ES-I3 (cell line): ENCODE data around the gene ANTXRL.
A peak's percentile ranks its signal among the peaks of the same experiment; 100 is the strongest.
"Not testable (repeated sequence)": the region's sequence is repeated elsewhere in the genome, so short reads cannot be mapped to it uniquely, and the experiment has no call there.

Source experiments
- H3K36me3 ChIP-seq: 2 replicates; pipeline ENCODE4 v1.6.1; 2013; ENCODE audit warnings: mild to moderate bottlenecking, low read length, control low read depth, moderate library complexity; ENCODE audit not compliant: insufficient read depth
- H3K4me1 ChIP-seq: 2 replicates; pipeline ENCODE4 v1.6.1; 2013; ENCODE audit warnings: mild to moderate bottlenecking, control low read depth, low read length; ENCODE audit not compliant: insufficient read depth
- H3K9ac ChIP-seq: 2 replicates; pipeline ENCODE4 v1.6.1; 2013; ENCODE audit warnings: low read depth, mild to moderate bottlenecking, low read length, moderate library complexity
- H3K9me3 ChIP-seq: 2 replicates; pipeline ENCODE4 v1.6.1; 2013; ENCODE audit warnings: mild to moderate bottlenecking, low read length, moderate library complexity; ENCODE audit not compliant: control insufficient read depth, insufficient read depth

ANTXRL gene

GRCh38 chr10:46265566-46266305 is 21.1 kb upstream of the ANTXRL start:
- not testable (repeated sequence) for H3K9ac ChIP-seq, H3K9me3 ChIP-seq, H3K4me1 ChIP-seq, H3K36me3 ChIP-seq

- Histone ChIP-seq H3K9me3 (no peaks in the 10 kb centered on the region), H3K36me3 (no peaks in the 10 kb centered on the region), H3K4me1 (no peaks in the 10 kb centered on the region; the same call in 1 of the 2 replicates), H3K9ac (no peak overlapping the region)
Measured at GRCh38 chr10:46266306-46266985, 20.4 kb upstream of the ANTXRL start.

DNA sequence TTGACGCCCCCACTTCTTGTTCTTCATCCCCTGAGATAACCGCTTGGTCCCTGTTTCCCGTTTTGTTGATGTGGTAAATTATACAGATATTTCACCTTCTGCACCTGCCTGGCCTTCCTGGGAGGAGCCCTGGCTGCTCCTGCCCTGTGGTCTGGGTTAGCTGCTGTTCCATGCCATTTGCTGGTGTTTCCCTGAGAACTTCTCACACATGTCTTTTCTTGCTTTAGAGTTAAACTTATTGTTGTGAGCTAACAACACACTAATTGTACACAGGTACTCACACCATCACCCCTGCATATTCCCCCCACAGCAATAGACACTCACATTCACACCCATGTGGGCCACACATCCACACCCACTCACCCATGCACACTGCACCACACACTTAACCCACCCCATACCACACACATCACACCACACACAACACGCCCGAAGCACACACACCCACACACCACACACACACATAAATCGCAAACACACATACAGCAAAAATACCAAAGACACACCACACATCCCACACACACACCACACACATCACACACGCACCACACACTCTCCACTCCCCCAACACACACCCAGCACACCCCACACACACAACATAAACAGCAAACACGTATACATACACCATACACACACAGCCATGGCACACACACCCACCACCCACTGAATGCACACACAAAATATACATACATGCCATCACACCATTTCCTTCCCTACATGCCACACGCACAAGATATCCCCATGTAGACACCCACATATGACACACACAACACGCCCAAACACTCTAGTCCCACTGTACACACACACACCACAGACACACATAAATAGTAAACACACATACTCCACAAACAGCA is 19.4 kb upstream of the ANTXRL start:
- H3K4me1 ChIP-seq = no peaks in the 10 kb centered on the region; the same call in 1 of the 2 replicates
- no peak overlapping the region for H3K9ac ChIP-seq
- no peaks in the 10 kb centered on the region for H3K36me3 ChIP-seq
- no peaks in the 10 kb centered on the region for H3K9me3 ChIP-seq

DNA sequence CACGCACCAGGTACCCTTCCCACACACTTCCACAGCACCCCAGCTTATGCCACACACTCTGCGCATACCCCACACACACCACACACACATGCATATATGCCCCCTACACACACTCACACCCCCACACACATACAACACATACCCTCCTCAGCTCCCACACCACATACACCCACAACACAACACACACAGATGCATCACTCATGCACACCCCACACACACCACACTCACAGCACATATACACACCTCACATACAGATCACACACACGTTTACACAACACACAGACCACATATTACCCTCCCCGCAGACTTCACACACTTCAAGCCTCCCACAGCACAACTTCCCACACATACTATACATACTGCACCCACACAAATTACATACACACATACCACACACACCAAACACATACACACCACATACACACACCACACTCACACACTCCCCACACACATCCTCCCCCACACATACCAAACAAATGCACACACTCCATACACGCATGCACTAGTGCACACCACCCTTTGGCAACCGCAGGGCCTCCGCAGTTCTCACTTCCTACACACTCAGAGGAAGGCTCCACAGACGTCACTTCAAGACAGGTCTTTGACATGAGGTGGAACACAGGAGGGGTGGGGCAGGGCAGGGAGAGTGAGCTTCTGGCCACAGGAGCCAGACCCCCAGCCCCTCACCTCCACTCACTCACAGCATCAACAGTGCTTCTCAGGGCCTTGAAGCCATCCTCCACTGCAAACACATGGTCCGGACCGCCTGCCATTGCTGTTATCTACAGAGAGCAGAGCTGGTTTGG is 18.5 kb upstream of the ANTXRL start:
- Histone ChIP-seq H3K9ac (no peak overlapping the region), H3K4me1 (no peaks in the 10 kb centered on the region; the same call in 1 of the 2 replicates), H3K36me3 (no peaks in the 10 kb centered on the region), H3K9me3 (no peaks in the 10 kb centered on the region)

DNA sequence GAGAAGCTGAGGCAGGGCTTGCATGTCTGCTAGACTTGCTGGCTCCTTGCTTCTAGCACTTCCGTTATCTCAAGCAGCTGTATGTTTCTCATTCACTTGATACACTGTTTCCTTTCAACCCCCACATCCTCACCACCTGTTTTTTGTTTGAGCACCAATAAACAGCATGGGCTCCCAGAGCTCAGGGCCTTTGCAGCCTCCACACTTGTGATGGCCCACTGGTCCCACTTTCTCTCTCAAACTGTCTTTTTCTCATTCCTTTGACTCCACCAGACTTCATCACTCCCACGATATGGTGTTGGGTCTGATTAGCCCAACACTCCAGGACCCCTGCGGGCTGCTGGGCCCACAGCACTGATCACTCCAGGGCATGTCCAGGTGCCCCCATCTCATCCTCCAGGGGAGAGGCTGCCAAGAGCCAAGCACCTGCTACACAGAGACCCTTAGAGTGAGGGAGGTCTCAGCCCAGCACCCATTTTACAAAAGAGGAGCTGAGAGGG is 17.2 kb upstream of the ANTXRL start:
- not testable (repeated sequence) for H3K9ac ChIP-seq, H3K36me3 ChIP-seq, H3K4me1 ChIP-seq, H3K9me3 ChIP-seq

DNA sequence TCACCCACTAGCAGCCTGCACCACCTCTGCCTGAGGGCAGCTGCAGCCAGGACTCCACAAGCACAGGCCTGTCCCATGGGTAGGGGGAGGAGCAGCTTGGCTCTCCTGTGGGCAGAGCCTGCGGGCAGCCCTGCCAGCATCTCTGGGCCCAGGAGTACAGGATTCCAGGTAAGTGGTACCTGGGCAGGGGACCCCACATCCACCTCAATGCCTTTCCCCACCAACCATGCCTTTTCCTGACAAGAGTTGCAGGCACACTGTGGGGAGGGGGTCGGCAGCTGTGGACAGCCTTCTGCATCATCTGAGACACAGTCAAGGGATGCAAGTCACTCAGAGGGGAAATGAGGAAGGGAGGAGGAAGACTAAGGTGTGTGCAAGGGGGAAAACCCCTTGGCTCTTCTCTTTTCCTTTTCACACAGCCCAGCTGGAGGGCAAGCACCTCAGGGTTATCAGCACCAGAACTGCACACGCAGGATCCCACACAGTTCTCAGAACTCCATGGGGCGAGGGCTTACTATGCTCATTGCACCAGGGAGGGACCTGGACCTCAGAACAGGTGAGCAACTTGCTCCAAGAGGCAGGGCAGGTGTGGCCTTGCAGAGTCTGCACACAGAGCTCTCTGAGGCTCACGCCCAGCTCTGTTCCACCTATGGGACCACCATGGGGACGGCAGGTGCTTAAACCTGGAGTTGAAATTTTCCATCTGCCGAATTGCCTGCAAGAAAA is 16.5 kb upstream of the ANTXRL start:
- Histone ChIP-seq H3K36me3 (no peaks in the 10 kb centered on the region), H3K9ac (no peak overlapping the region), H3K4me1 (no peaks in the 10 kb centered on the region; the same call in 1 of the 2 replicates), H3K9me3 (no peaks in the 10 kb centered on the region)

DNA sequence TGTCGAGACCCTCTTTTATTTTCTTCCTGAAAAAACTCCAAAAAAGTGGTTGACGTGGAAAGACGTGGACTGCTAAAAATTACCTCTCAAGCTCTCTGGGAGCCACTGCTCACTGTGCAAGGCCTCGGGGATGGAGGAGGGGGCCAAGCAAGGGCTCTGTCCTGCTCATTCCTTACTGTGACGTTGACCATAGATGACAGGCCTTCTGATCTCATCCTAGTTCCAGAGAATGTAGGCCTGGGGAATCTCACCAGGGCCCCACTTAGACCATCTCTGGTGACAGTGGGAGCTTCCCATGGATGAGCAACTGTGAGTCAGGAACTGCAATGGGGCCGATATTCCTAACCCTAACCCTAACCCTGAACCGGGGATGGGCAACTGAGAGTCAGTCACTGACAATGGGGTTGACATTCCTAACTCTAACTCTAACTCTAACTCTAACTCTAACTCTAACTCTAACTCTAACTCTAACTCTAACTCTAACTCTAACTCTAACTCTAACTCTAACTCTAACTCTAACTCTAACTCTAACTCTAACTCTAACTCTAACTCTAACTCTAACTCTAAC is 15.8 kb upstream of the ANTXRL start:
- not testable (repeated sequence) for H3K36me3 ChIP-seq, H3K9me3 ChIP-seq, H3K4me1 ChIP-seq, H3K9ac ChIP-seq

- H3K9ac ChIP-seq, H3K36me3 ChIP-seq, H3K9me3 ChIP-seq, H3K4me1 ChIP-seq: not testable (repeated sequence)
Measured at GRCh38 chr10:46271795-46272499, 14.8 kb upstream of the ANTXRL start.

DNA sequence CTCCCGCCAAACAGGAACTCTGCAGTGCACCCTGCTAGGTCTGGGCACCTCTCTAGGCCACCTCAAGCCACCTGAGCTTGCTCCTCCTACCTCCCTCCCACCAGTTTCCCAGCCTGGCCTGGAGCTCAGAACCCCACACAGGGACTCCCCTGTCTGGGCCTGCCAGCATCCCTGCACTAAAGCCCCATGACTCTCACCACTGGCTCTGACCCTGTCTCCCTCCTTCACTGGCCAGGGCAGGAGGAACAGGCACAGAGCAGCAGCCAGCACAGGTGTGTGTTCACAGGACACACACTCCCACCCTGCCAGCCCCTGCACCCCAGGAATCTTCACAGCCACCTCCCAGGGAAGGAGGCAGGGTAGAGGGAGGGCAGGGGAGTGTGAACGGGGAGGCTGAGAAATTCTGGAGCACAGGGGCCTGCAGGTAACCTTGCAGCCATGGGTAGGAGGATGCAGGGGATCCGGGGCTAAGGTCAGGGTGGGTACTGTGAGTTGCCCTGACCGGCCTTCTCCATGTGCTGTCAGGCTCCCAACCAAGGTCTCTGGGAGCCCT is 13.9 kb upstream of the ANTXRL start:
- no peaks in the 10 kb centered on the region for H3K36me3 ChIP-seq
- no peaks in the 10 kb centered on the region for H3K4me1 ChIP-seq
- no peak overlapping the region for H3K9ac ChIP-seq
- H3K9me3 ChIP-seq = no peaks in the 10 kb centered on the region

DNA sequence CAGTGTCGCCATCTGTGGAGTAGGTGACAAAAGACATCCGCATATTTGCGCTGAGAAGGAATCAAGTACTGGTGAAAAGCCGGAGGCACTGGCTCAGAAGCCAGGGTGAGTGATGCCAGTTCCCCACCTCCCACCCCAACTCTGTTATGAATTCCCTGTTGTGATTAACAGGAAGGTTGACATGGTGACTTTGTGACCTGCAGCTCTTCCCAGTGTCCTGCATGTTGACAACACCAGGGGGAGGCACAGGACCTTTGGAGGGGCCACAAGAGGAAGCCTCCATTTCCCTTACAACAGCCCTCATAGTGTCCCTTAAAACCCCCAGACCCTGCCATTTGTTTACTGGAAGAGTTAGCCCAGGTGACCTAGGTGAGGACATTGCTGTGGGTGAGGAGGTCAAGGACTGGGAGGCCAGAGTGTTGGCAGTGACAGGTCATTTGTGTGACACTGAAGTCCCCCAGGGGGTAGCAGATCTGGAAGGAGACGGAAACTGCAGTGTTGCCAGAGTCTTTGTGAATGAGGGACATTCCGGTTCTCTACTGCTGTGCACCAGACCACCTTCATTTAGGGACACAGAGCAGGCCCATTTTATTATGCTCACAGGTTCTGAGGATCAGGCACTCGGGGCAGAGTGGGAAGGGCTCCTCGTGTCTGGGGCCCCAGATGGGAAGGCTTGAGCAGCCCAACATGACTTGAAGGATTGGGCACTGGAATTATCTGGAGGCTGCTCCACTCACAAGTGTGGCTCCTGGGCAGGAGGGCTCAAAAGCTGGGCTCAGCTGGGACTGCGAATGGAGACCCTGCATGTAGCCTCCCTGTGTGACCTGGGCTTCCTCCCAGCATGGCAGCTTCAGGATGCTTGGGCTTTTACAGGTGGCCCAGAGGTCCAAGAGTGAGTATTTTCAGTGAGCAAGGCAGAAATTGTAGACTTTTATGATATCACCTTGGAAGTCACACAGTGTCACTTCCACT is 13.0 kb upstream of the ANTXRL start:
- no peaks in the 10 kb centered on the region for H3K4me1 ChIP-seq
- no peaks in the 10 kb centered on the region for H3K9me3 ChIP-seq
- H3K36me3 ChIP-seq = no peaks in the 10 kb centered on the region
- H3K9ac ChIP-seq = no peak overlapping the region

DNA sequence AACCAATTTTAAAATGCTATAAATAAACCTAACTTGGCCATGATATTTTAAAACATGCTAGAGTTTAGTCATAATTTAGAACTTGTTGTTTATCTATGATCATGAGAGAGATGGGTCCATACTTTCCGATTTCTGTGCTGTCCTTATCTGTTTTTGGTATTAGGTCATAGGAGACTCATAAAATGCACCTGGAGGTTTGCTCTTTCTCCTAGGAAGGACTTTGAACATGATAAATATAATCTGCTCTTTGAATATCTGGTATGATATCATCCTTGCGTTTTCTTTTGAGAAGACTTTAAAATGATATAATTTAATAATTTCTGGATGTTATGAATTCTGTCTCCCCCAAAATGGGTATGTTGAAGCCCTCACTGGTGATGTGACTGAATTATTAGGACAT is 9.0 kb upstream of the ANTXRL start:
- H3K9me3 ChIP-seq = no peaks in the 10 kb centered on the region
- H3K36me3 ChIP-seq = no peaks in the 10 kb centered on the region
- no peak overlapping the region for H3K9ac ChIP-seq
- H3K4me1 ChIP-seq = no peaks in the 10 kb centered on the region

- not testable (repeated sequence) for H3K4me1 ChIP-seq, H3K9me3 ChIP-seq, H3K36me3 ChIP-seq
- H3K9ac ChIP-seq = peak overlapping the region; percentile 64; the same call in 1 of the 2 replicates
Measured at GRCh38 chr10:46282421-46282831, 4.4 kb upstream of the ANTXRL start.
